Loucy (cell line): Measurements from ENCODE around the gene KRAS.

Experiments
- EZH2phosphoT487 ChIP-seq: fragments of 200-600 bp; IDR thresholded peaks from 2 replicates; pipeline ENCODE4 v1.6.1; 2018; ENCODE audit warnings: antibody characterized with exemption, mild to moderate bottlenecking, moderate library complexity, borderline replicate concordance
- TF ChIP-seq, protein P1 (sequence below): fragments of 200-600 bp; sonication (generic); conservative IDR thresholded peaks from 2 replicates; pipeline ENCODE4 v1.5.1; 2014; ENCODE audit warnings: mild to moderate bottlenecking, antibody characterized with exemption, low read length

DNA sequence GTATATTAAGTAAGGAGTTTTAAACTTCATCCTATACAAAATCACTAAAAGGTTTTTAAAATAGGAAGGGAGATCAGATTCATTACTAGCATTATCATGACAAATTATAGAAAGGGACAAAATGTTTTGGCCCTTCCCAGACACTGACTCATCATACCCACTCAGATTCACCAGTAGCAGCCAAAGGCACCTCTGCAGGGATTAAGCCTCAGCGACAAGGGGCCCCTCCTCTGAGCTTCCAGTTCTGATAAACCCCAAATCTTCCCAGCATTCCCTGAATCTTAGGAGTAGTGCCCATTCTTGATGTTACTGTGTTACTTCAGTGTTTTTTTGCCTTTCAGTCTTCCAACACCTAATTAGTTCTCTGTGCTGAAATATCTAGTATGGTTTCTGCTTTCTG is 14.5 kb downstream of the KRAS start:
- TF ChIP-seq, protein P1, sequence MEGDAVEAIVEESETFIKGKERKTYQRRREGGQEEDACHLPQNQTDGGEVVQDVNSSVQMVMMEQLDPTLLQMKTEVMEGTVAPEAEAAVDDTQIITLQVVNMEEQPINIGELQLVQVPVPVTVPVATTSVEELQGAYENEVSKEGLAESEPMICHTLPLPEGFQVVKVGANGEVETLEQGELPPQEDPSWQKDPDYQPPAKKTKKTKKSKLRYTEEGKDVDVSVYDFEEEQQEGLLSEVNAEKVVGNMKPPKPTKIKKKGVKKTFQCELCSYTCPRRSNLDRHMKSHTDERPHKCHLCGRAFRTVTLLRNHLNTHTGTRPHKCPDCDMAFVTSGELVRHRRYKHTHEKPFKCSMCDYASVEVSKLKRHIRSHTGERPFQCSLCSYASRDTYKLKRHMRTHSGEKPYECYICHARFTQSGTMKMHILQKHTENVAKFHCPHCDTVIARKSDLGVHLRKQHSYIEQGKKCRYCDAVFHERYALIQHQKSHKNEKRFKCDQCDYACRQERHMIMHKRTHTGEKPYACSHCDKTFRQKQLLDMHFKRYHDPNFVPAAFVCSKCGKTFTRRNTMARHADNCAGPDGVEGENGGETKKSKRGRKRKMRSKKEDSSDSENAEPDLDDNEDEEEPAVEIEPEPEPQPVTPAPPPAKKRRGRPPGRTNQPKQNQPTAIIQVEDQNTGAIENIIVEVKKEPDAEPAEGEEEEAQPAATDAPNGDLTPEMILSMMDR: no peak
- TF ChIP-seq EZH2phosphoT487: no peak
